Mammary epithelial cell (primary cell): ENCODE results near the gene DPM1.

Experiments used
- EZH2 ChIP-seq: IDR thresholded peaks from 2 replicates; pipeline ENCODE4 v1.6.1; 2012; ENCODE audit warnings: low read length, inconsistent platforms, borderline replicate concordance
- TF ChIP-seq, protein P1 (sequence below), 2 donors: IDR thresholded peaks in 1 of 2; conservative IDR thresholded peaks in 1 of 2; 2 replicates each; pipeline ENCODE4 v1.5.1; 2011 to 2012; ENCODE audit warnings: inconsistent platforms in 2 of 2, low read length in 2 of 2, mild to moderate bottlenecking in 2 of 2, control low read depth in 1 of 2, low read depth in 1 of 2; ENCODE audit not compliant: insufficient read depth in 1 of 2; ENCODE audit errors: extremely low read depth in 1 of 2

DNA sequence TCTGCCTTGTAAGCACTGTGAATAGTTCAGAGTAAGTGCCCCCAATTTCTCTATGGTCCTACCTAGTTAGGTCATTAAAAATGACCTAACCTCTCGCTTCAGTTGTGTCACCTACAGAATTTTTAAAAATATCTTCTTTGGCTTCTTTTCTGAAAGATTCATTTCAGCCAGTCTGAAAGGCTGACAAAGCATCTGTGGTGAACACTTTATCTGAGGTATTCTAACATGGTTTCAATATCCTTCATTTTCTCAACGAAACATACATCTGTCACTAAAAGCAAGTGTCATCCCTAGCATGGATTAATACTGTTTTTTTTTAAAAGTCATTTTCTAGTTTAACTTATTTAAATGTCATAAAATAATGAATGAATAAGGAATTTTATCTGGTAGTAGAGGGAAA is 5.1 kb downstream of the DPM1 start:
- TF ChIP-seq, protein P1, sequence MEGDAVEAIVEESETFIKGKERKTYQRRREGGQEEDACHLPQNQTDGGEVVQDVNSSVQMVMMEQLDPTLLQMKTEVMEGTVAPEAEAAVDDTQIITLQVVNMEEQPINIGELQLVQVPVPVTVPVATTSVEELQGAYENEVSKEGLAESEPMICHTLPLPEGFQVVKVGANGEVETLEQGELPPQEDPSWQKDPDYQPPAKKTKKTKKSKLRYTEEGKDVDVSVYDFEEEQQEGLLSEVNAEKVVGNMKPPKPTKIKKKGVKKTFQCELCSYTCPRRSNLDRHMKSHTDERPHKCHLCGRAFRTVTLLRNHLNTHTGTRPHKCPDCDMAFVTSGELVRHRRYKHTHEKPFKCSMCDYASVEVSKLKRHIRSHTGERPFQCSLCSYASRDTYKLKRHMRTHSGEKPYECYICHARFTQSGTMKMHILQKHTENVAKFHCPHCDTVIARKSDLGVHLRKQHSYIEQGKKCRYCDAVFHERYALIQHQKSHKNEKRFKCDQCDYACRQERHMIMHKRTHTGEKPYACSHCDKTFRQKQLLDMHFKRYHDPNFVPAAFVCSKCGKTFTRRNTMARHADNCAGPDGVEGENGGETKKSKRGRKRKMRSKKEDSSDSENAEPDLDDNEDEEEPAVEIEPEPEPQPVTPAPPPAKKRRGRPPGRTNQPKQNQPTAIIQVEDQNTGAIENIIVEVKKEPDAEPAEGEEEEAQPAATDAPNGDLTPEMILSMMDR (conservative IDR thresholded peaks at IDR 0.05 in 1 of 2, IDR thresholded peaks at IDR 0.05 in 1 of 2; ENCODE audit: extremely low read depth in 1 of 2, insufficient read depth in 1 of 2, low read depth in 1 of 2, low read length in 2 of 2), result no peak
- TF ChIP-seq EZH2, result no peak
